Neural progenitor cell (in vitro differentiated cells): Measurements from ENCODE around the gene CCDC97. TPM values are rescaled to one million over a fixed set of nuclear protein-coding genes. Genes with fewer than 3 reads are reported as not detected.
"Not testable (repeated sequence)": the region's sequence is repeated elsewhere in the genome, so short reads cannot be mapped to it uniquely, and the experiment has no call there.

Experiments used
- DNase-seq: peaks from one replicate; pipeline ENCODE4 v3.0.0-alpha.2; 2016; ENCODE audit warnings: low spot score
- H2AFZ ChIP-seq: fragments of 200-600 bp; sonication (generic); replicated peaks from 2 replicates; pipeline ENCODE4 v1.6.1; 2016; ENCODE audit warnings: antibody characterized with exemption
- H3F3A ChIP-seq: fragments of 200-600 bp; sonication (generic); 2 replicates; pipeline ENCODE4 v1.6.1; 2016; ENCODE audit warnings: antibody characterized with exemption, low read depth
- H3K27ac ChIP-seq: fragments of 200-600 bp; sonication (generic); 2 replicates; pipeline ENCODE4 v1.5.1; 2016; ENCODE audit warnings: mild to moderate bottlenecking
- H3K27me3 ChIP-seq: fragments of 200-600 bp; sonication (generic); 2 replicates; pipeline ENCODE4 v1.6.1; 2016; ENCODE audit warnings: mild to moderate bottlenecking, moderate library complexity
- H3K36me3 ChIP-seq: fragments of 200-600 bp; sonication (generic); 2 replicates; pipeline ENCODE4 v1.5.1; 2016
- H3K4me1 ChIP-seq: fragments of 200-600 bp; sonication (generic); 2 replicates; pipeline ENCODE4 v1.6.1; 2016; ENCODE audit warnings: mixed run types
- H3K4me2 ChIP-seq: fragments of 200-600 bp; sonication (generic); 2 replicates; pipeline ENCODE4 v1.6.1; 2016
- H3K4me3 ChIP-seq: fragments of 200-600 bp; sonication (generic); 2 replicates; pipeline ENCODE4 v1.5.1; 2016
- H3K79me2 ChIP-seq: fragments of 200-600 bp; sonication (generic); 2 replicates; pipeline ENCODE4 v1.6.1; 2016; ENCODE audit warnings: low read depth
- H3K9ac ChIP-seq: fragments of 200-600 bp; sonication (generic); 2 replicates; pipeline ENCODE4 v1.6.1; 2016
- H3K9me3 ChIP-seq: fragments of 200-600 bp; sonication (generic); 2 replicates; pipeline ENCODE4 v1.5.1; 2016; ENCODE audit warnings: low read depth
- H4K20me1 ChIP-seq: fragments of 200-600 bp; sonication (generic); 2 replicates; pipeline ENCODE4 v1.6.1; 2016; ENCODE audit warnings: low read depth
- H3K27ac Mint-ChIP-seq: 3 replicates; pipeline ENCODE4 v1.8.0; 2021; ENCODE audit warnings: mixed read lengths
- H3K27me3 Mint-ChIP-seq: 2 replicates; pipeline ENCODE4 v1.8.0; 2022; ENCODE audit warnings: low read depth, mild to moderate bottlenecking, inconsistent platforms, moderate library complexity, mixed read lengths; ENCODE audit not compliant: insufficient read depth
- H3K36me3 Mint-ChIP-seq: 3 replicates; pipeline ENCODE4 v1.8.0; 2021; ENCODE audit warnings: mixed read lengths
- H3K4me1 Mint-ChIP-seq: 3 replicates; pipeline ENCODE4 v1.8.0; 2021; ENCODE audit warnings: mixed read lengths
- H3K4me3 Mint-ChIP-seq: 3 replicates; pipeline ENCODE4 v1.8.0; 2021; ENCODE audit warnings: mild to moderate bottlenecking, moderate library complexity, mixed read lengths
- H3K9me3 Mint-ChIP-seq: 3 replicates; pipeline ENCODE4 v1.8.0; 2020; ENCODE audit warnings: mixed read lengths
- EZH2 ChIP-seq: fragments of 200-600 bp; sonication (generic); IDR thresholded peaks from 2 replicates; pipeline ENCODE4 v1.6.1; 2017; ENCODE audit warnings: antibody characterized with exemption, mild to moderate bottlenecking, moderate library complexity
- EZH2phosphoT487 ChIP-seq: fragments of 200-600 bp; sonication (generic); IDR thresholded peaks from 2 replicates; pipeline ENCODE4 v1.6.1; 2017; ENCODE audit warnings: antibody characterized with exemption
- total RNA-seq: library from RNA; depleted of rRNA; stranded (reverse); fragments of >200 nt; gene quantifications from 2 replicates; pipeline ENCODE4 v1.2.3, GENCODE V29; 2015; ENCODE audit warnings: low replicate concordance
- TF ChIP-seq, protein P1 (sequence below): fragments of 200-600 bp; sonication (generic); IDR thresholded peaks from 2 replicates; pipeline ENCODE4 v1.5.1; 2017; ENCODE audit warnings: antibody characterized with exemption, mild to moderate bottlenecking

Gene CCDC97
- total RNA-seq, 1 donor from 2014 or later: 19.1 TPM

DNA sequence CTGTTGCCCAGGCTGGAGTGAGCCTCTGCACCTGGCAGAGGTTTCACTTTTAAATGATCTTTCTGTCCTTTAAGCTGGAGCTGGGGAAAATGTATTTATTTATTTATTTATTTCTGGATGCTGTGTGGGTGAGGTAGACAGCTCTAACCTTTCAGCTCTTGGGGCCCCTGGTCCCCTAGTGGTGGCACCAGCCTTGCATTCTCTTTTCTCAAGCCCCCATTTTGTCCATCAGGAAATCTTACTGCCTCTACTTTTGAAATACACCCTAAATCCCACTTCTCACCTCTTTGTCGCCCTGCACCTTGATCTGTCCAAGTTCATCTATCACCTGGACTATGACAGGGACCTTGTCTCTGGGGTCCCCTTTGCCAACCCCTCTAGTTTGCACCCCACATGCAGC, 56.1 kb downstream of the CCDC97 start:
- H3K9me3 ChIP-seq: no peaks in the 10 kb centered on the region
- Mint-ChIP-seq H3K27ac (no peak overlapping the region), H3K4me1 (peaks cover 13% of the 10 kb centered on the region), H3K4me3 (peak overlapping the region; percentile 36), H3K27me3 (peaks cover 5% of the 10 kb centered on the region), H3K36me3 (peaks cover 5% of the 10 kb centered on the region), H3K9me3 (no peaks in the 10 kb centered on the region)
- H2AFZ ChIP-seq: no peak overlapping the region
- no peak overlapping the region for H3K4me2 ChIP-seq
- peaks cover 25% of the 10 kb centered on the region for H3K79me2 ChIP-seq
- no peaks in the 10 kb centered on the region for H3K36me3 ChIP-seq
- H3K27me3 ChIP-seq: no peaks in the 10 kb centered on the region
- H4K20me1 ChIP-seq: no peaks in the 10 kb centered on the region
- no peak overlapping the region for H3K27ac ChIP-seq
- H3K9ac ChIP-seq: no peak overlapping the region
- H3K4me3 ChIP-seq: no peak overlapping the region
- H3F3A ChIP-seq: no peaks in the 10 kb centered on the region
- no peaks in the 10 kb centered on the region for H3K4me1 ChIP-seq
- DNase-seq: no peak
- TF ChIP-seq, protein P1, sequence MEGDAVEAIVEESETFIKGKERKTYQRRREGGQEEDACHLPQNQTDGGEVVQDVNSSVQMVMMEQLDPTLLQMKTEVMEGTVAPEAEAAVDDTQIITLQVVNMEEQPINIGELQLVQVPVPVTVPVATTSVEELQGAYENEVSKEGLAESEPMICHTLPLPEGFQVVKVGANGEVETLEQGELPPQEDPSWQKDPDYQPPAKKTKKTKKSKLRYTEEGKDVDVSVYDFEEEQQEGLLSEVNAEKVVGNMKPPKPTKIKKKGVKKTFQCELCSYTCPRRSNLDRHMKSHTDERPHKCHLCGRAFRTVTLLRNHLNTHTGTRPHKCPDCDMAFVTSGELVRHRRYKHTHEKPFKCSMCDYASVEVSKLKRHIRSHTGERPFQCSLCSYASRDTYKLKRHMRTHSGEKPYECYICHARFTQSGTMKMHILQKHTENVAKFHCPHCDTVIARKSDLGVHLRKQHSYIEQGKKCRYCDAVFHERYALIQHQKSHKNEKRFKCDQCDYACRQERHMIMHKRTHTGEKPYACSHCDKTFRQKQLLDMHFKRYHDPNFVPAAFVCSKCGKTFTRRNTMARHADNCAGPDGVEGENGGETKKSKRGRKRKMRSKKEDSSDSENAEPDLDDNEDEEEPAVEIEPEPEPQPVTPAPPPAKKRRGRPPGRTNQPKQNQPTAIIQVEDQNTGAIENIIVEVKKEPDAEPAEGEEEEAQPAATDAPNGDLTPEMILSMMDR: peak; percentile 21
- TF ChIP-seq EZH2: no peak

DNA sequence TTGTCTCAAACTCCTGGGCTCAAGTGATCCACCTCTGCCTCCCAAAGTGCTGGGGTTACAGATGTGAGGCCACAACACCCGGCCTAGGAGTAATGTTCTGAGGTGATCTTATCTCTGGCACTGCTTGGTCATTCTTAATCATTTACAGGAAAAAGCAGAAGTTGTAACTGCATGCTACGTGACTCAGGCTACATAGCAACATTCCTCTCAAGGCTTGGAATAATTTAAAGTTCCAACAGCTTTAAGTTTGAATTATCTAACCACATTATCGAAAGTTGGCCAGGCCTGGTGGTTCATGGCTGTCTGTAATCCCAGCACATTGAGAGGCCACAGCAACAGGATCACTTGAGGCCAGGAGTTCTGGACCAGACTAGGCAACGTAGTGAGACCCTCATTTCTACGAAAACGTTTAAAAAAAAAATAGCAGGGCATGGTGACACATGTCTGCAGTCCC, 57.9 kb downstream of the CCDC97 start:
- H3K9me3 Mint-ChIP-seq: no peaks in the 10 kb centered on the region
- Histone ChIP-seq H3K79me2 (peaks cover 25% of the 10 kb centered on the region), H3F3A (no peaks in the 10 kb centered on the region), H4K20me1 (no peaks in the 10 kb centered on the region), H3K27me3 (no peaks in the 10 kb centered on the region), H3K36me3 (no peaks in the 10 kb centered on the region), H3K27ac (no peak overlapping the region), H3K4me2 (no peak overlapping the region), H3K9me3 (no peaks in the 10 kb centered on the region), H3K9ac (no peak overlapping the region), H3K4me3 (no peak overlapping the region), H3K4me1 (no peaks in the 10 kb centered on the region), H2AFZ (no peak overlapping the region)
- no peak for DNase-seq
- TF ChIP-seq EZH2phosphoT487: no peak
- no peak for TF ChIP-seq EZH2
- TF ChIP-seq, protein P1: no peak
- H3K36me3 Mint-ChIP-seq: peaks cover 5% of the 10 kb centered on the region
- no peak overlapping the region for H3K27ac Mint-ChIP-seq
- peaks cover 11% of the 10 kb centered on the region for H3K4me1 Mint-ChIP-seq
- H3K4me3 Mint-ChIP-seq: no peak overlapping the region
- H3K27me3 Mint-ChIP-seq: peaks cover 5% of the 10 kb centered on the region

DNA sequence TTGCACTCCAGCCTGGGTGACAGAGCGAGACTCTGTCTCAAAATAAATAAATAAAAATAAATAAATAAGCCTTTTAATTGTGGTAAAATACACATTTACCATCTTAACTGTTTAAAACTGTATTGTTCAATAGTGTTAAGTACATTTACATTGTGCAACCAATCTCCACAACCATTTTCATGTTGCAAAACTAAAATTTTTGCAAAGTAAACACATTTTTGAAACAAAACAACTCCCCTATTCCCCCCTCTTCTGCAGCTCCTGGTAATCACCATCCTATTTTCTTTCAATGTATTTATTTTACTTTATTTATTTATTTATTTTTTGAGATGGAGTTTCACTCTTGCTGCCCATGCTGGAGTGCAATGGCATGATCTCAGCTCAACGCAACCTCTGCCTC, 59.8 kb downstream of the CCDC97 start:
- Histone ChIP-seq H3K27ac (no peak overlapping the region), H4K20me1 (no peaks in the 10 kb centered on the region), H3K9ac (no peak overlapping the region), H3K36me3 (no peaks in the 10 kb centered on the region), H3K9me3 (no peaks in the 10 kb centered on the region), H3F3A (no peaks in the 10 kb centered on the region), H3K4me2 (no peak overlapping the region), H3K79me2 (peaks cover 19% of the 10 kb centered on the region), H2AFZ (no peak overlapping the region), H3K4me3 (no peak overlapping the region), H3K4me1 (no peaks in the 10 kb centered on the region), H3K27me3 (no peaks in the 10 kb centered on the region)
- DNase-seq: no peak
- Mint-ChIP-seq H3K9me3 (no peaks in the 10 kb centered on the region), H3K4me1 (peaks cover 5% of the 10 kb centered on the region), H3K4me3 (no peak overlapping the region), H3K27me3 (peaks cover 3% of the 10 kb centered on the region), H3K36me3 (peaks cover 5% of the 10 kb centered on the region), H3K27ac (no peak overlapping the region)
- TF ChIP-seq EZH2: no peak
- TF ChIP-seq, protein P1: no peak
- no peak for TF ChIP-seq EZH2phosphoT487

DNA sequence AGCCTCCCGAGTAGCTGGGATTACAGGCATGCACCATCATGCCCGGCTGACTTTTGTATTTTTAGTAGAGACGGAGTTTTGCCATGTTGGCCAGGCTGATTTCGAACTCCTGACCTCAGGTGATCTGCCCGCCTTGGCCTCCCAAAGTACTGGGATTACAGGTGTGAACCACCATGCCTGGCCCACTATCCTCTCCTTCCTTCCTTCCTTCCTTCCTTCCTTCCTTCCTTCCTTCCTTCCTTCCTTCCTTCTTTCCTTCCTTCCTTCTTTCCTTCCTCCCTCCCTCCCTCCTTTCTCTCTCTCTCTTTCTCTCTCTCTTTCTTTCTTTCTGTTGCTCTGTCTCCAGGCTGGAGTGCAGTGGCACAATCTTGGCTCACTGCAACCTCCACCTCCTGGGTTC, 61.1 kb downstream of the CCDC97 start:
- not testable (repeated sequence) for H3K36me3 ChIP-seq, H4K20me1 ChIP-seq, H3K79me2 ChIP-seq, H2AFZ ChIP-seq, H3K4me1 Mint-ChIP-seq, H3K27me3 Mint-ChIP-seq, H3K27ac ChIP-seq, H3K36me3 Mint-ChIP-seq, H3K27ac Mint-ChIP-seq, DNase-seq, H3K27me3 ChIP-seq, H3K9ac ChIP-seq, H3K4me1 ChIP-seq, H3K4me3 ChIP-seq, H3K4me3 Mint-ChIP-seq, H3K4me2 ChIP-seq, H3K9me3 Mint-ChIP-seq, H3F3A ChIP-seq, H3K9me3 ChIP-seq
